Activated CD8-positive, alpha-beta memory T cell treated with anti-CD3 and anti-CD28 coated beads, Interleukin-2, amount 10 ng/mL, durations not matched to agents 7 days and 5 days (primary cell): ENCODE measurements around the gene NEK5. TPM values are rescaled to one million over a fixed set of nuclear protein-coding genes. Genes with fewer than 3 reads are reported as not detected.
"Not testable (repeated sequence)": the region's sequence is repeated elsewhere in the genome, so short reads cannot be mapped to it uniquely, and the experiment has no call there.

Experiments
- ATAC-seq: fragments of 150-1000 bp; cut with Tn5 transposase; one replicate; pipeline ENCODE4 v1.10.0; 2021; ENCODE audit warnings: moderate library complexity
- CTCF ChIA-PET: fragments of 350-600 bp; sonication (Branson Sonifier 250); formaldehyde crosslinking; loops from one replicate; lab custom pipeline; 2021; ENCODE audit warnings: antibody characterized with exemption; lab: Charles Lee
- DNase-seq: peaks from one replicate; pipeline ENCODE4 v3.0.0-alpha.2; 2020
- H3K27ac Mint-ChIP-seq: one replicate; pipeline ENCODE4 v1.8.0; 2021; ENCODE audit warnings: mild to moderate bottlenecking, mixed read lengths
- H3K27me3 Mint-ChIP-seq: one replicate; pipeline ENCODE4 v1.8.0; 2021; ENCODE audit warnings: mixed read lengths
- H3K36me3 Mint-ChIP-seq: one replicate; pipeline ENCODE4 v1.8.0; 2021; ENCODE audit warnings: mild to moderate bottlenecking, mixed read lengths
- H3K4me1 Mint-ChIP-seq: one replicate; pipeline ENCODE4 v1.8.0; 2021; ENCODE audit warnings: mixed read lengths
- H3K4me3 Mint-ChIP-seq: one replicate; pipeline ENCODE4 v1.8.0; 2021; ENCODE audit warnings: mild to moderate bottlenecking, moderate library complexity, mixed read lengths
- H3K9me3 Mint-ChIP-seq: one replicate; pipeline ENCODE4 v1.8.0; 2022; ENCODE audit warnings: low read depth, mixed read lengths
- total RNA-seq, 2 experiments: library from RNA; stranded (reverse); gene quantifications; one replicate each; pipeline ENCODE4 v1.2.3, GENCODE V29; 2021

The NEK5 gene
- total RNA-seq, 2 experiments from 2014 or later = not detected

GRCh38 chr13:52036037-52036436, 92.8 kb downstream of the NEK5 start:
- CTCF ChIA-PET = no interaction called here
- H3K27ac Mint-ChIP-seq = no peak overlapping the region
- ATAC-seq = no peak
- H3K4me3 Mint-ChIP-seq = no peak overlapping the region
- H3K4me1 Mint-ChIP-seq = peaks cover 2% of the 10 kb centered on the region
- H3K9me3 Mint-ChIP-seq = no peaks in the 10 kb centered on the region
- H3K27me3 Mint-ChIP-seq = no peaks in the 10 kb centered on the region
- no peak for DNase-seq
- H3K36me3 Mint-ChIP-seq = peaks cover 4% of the 10 kb centered on the region

- H3K4me3 Mint-ChIP-seq = no peak overlapping the region
- CTCF ChIA-PET = no interaction called here
- H3K4me1 Mint-ChIP-seq = peaks cover 14% of the 10 kb centered on the region
- no peak overlapping the region for H3K27ac Mint-ChIP-seq
- DNase-seq (no peak), ATAC-seq (no peak)
- no peaks in the 10 kb centered on the region for H3K27me3 Mint-ChIP-seq
- no peaks in the 10 kb centered on the region for H3K9me3 Mint-ChIP-seq
- H3K36me3 Mint-ChIP-seq = peaks cover 7% of the 10 kb centered on the region
Measured at GRCh38 chr13:52034616-52035226, 94.2 kb downstream of the NEK5 start.

- Mint-ChIP-seq H3K9me3 (no peaks in the 10 kb centered on the region), H3K27ac (no peak overlapping the region), H3K27me3 (no peaks in the 10 kb centered on the region), H3K4me1 (peaks cover 15% of the 10 kb centered on the region), H3K4me3 (no peak overlapping the region), H3K36me3 (peaks cover 21% of the 10 kb centered on the region)
- no peak for DNase-seq
- ATAC-seq = no peak
- CTCF ChIA-PET = interaction anchor here (1.4 kb wide), 1 partner anchor 94 kb away, joined by 3 read pairs; no protein-coding TSS in a partner anchor
Measured at GRCh38 chr13:52033039-52033438, 95.8 kb downstream of the NEK5 start.

GRCh38 chr13:52030401-52030800, 98.5 kb downstream of the NEK5 start:
- Mint-ChIP-seq H3K4me1 (peaks cover 17% of the 10 kb centered on the region), H3K36me3 (peaks cover 41% of the 10 kb centered on the region)
- CTCF ChIA-PET, H3K9me3 Mint-ChIP-seq, H3K27me3 Mint-ChIP-seq, H3K4me3 Mint-ChIP-seq, ATAC-seq, H3K27ac Mint-ChIP-seq, DNase-seq: not testable (repeated sequence)

GRCh38 chr13:52029569-52029968, 99.3 kb downstream of the NEK5 start:
- H3K4me1 Mint-ChIP-seq = peaks cover 15% of the 10 kb centered on the region

GRCh38 chr13:52027832-52028231, 101.0 kb downstream of the NEK5 start:
- H3K4me3 Mint-ChIP-seq = no peak overlapping the region
- peaks cover 3% of the 10 kb centered on the region for H3K9me3 Mint-ChIP-seq
- peaks cover 15% of the 10 kb centered on the region for H3K4me1 Mint-ChIP-seq
- peaks cover 61% of the 10 kb centered on the region for H3K36me3 Mint-ChIP-seq
- no peak for DNase-seq
- ATAC-seq = no peak
- no peak overlapping the region for H3K27ac Mint-ChIP-seq
- CTCF ChIA-PET = no interaction called here
- no peaks in the 10 kb centered on the region for H3K27me3 Mint-ChIP-seq

More at GRCh38 chr13:52029569-52029968, 99.3 kb downstream of the NEK5 start:
- H3K36me3 Mint-ChIP-seq = peaks cover 49% of the 10 kb centered on the region
- H3K4me3 Mint-ChIP-seq = no peak overlapping the region
- CTCF ChIA-PET = no interaction called here
- no peak overlapping the region for H3K27ac Mint-ChIP-seq
- no peak for ATAC-seq
- H3K9me3 Mint-ChIP-seq = peaks cover 3% of the 10 kb centered on the region
- DNase-seq = no peak
- no peaks in the 10 kb centered on the region for H3K27me3 Mint-ChIP-seq

- Mint-ChIP-seq H3K36me3 (peaks cover 68% of the 10 kb centered on the region), H3K27me3 (no peaks in the 10 kb centered on the region), H3K4me3 (no peak overlapping the region), H3K4me1 (peaks cover 15% of the 10 kb centered on the region), H3K9me3 (peaks cover 3% of the 10 kb centered on the region), H3K27ac (no peak overlapping the region)
- DNase-seq (no peak), ATAC-seq (no peak)
- CTCF ChIA-PET = no interaction called here
Measured at GRCh38 chr13:52026246-52026626, 102.6 kb downstream of the NEK5 start.

- Mint-ChIP-seq H3K4me1 (peaks cover 12% of the 10 kb centered on the region), H3K27me3 (no peaks in the 10 kb centered on the region), H3K9me3 (peaks cover 3% of the 10 kb centered on the region), H3K36me3 (peaks cover 72% of the 10 kb centered on the region), H3K27ac (no peak overlapping the region), H3K4me3 (no peak overlapping the region)
- CTCF ChIA-PET = no interaction called here
- ATAC-seq (no peak), DNase-seq (no peak)
Measured at GRCh38 chr13:52025475-52026245, 103.2 kb downstream of the NEK5 start.

- H3K27ac Mint-ChIP-seq = no peak within 1 kb of the TSS
- peaks cover 2% of the 10 kb centered on the region for H3K4me1 Mint-ChIP-seq
- peaks cover 73% of the 10 kb centered on the region for H3K36me3 Mint-ChIP-seq
- H3K9me3 Mint-ChIP-seq = peaks cover 3% of the 10 kb centered on the region
- no peak within 1 kb of the TSS for H3K4me3 Mint-ChIP-seq
- ATAC-seq = no peak
- no peak for DNase-seq
- CTCF ChIA-PET = no interaction called here
- no peaks in the 10 kb centered on the region for H3K27me3 Mint-ChIP-seq
Measured at GRCh38 chr13:52024481-52024880, 104.4 kb downstream of the NEK5 start, which contains the start of gene UTP14C. TSS of gene UTP14C (plus strand) at chr13:52024691. CDS start at chr13:52028805, 4,114 bp downstream.

GRCh38 chr13:52022356-52022755, 106.5 kb downstream of the NEK5 start:
- no peak for DNase-seq
- Mint-ChIP-seq H3K9me3 (peaks cover 3% of the 10 kb centered on the region), H3K27me3 (no peaks in the 10 kb centered on the region), H3K27ac (no peak overlapping the region), H3K36me3 (peaks cover 64% of the 10 kb centered on the region), H3K4me3 (no peak overlapping the region), H3K4me1 (peaks cover 5% of the 10 kb centered on the region)
- CTCF ChIA-PET = no interaction called here
- no peak for ATAC-seq

GRCh38 chr13:52020191-52020590, 108.7 kb downstream of the NEK5 start:
- H3K9me3 Mint-ChIP-seq = no peaks in the 10 kb centered on the region
- CTCF ChIA-PET = interaction anchor here (1.5 kb wide), 1 partner anchor 107 kb away, joined by 4 read pairs; no protein-coding TSS in a partner anchor
- no peak overlapping the region for H3K4me3 Mint-ChIP-seq
- H3K36me3 Mint-ChIP-seq = peaks cover 59% of the 10 kb centered on the region
- H3K4me1 Mint-ChIP-seq = peaks cover 8% of the 10 kb centered on the region
- no peak for DNase-seq
- H3K27ac Mint-ChIP-seq = no peak overlapping the region
- no peak for ATAC-seq
- H3K27me3 Mint-ChIP-seq = no peaks in the 10 kb centered on the region

GRCh38 chr13:52016296-52016695, 112.6 kb downstream of the NEK5 start:
- H3K9me3 Mint-ChIP-seq = no peaks in the 10 kb centered on the region
- H3K27ac Mint-ChIP-seq = no peak overlapping the region
- peaks cover 35% of the 10 kb centered on the region for H3K36me3 Mint-ChIP-seq
- peaks cover 13% of the 10 kb centered on the region for H3K4me1 Mint-ChIP-seq
- no peak overlapping the region for H3K4me3 Mint-ChIP-seq
- CTCF ChIA-PET = no interaction called here
- no peak for ATAC-seq
- peaks cover under 1% of the 10 kb centered on the region for H3K27me3 Mint-ChIP-seq
- no peak for DNase-seq

- ATAC-seq = no peak
- peaks cover 15% of the 10 kb centered on the region for H3K36me3 Mint-ChIP-seq
- no peak for DNase-seq
- peak overlapping the region; percentile 100 for H3K4me3 Mint-ChIP-seq
- H3K27ac Mint-ChIP-seq = peak overlapping the region; percentile 92
- no peaks in the 10 kb centered on the region for H3K9me3 Mint-ChIP-seq
- CTCF ChIA-PET = interaction anchor here (0.7 to 3.9 kb wide), 6 partner anchors 8 to 438 kb away, joined by 3 to 13 read pairs (median 4); partner anchors contain the start of genes NEK5 and VPS36
- H3K27me3 Mint-ChIP-seq = peaks cover 30% of the 10 kb centered on the region
- peaks cover 17% of the 10 kb centered on the region for H3K4me1 Mint-ChIP-seq
Measured at GRCh38 chr13:52012512-52012836, 116.4 kb downstream of the NEK5 start.
